HFFc6 (cell line): ENCODE results near the gene NTN3. TPM values are rescaled to one million over a fixed set of nuclear protein-coding genes. Genes with fewer than 3 reads are reported as not detected.
A peak's percentile ranks its signal among the peaks of the same experiment; 100 is the strongest.

ENCODE experiments used
- DNase-seq: peaks from one replicate; pipeline ENCODE4 v3.0.0-alpha.2; 2018
- H3K27ac Mint-ChIP-seq: 2 replicates; pipeline ENCODE4 v1.8.0; 2020; ENCODE audit warnings: mild to moderate bottlenecking, mixed read lengths
- H3K27me3 Mint-ChIP-seq: 2 replicates; pipeline ENCODE4 v1.8.0; 2021; ENCODE audit warnings: mild to moderate bottlenecking, moderate library complexity, mixed read lengths; ENCODE audit not compliant: insufficient read depth
- H3K36me3 Mint-ChIP-seq: 2 replicates; pipeline ENCODE4 v1.8.0; 2021; ENCODE audit warnings: low read depth, mixed read lengths
- H3K4me1 Mint-ChIP-seq: 2 replicates; pipeline ENCODE4 v1.8.0; 2020; ENCODE audit warnings: low read depth, mixed read lengths
- H3K4me3 Mint-ChIP-seq: 2 replicates; pipeline ENCODE4 v1.8.0; 2020; ENCODE audit warnings: mild to moderate bottlenecking, moderate library complexity, mixed read lengths
- H3K9me3 Mint-ChIP-seq: 2 replicates; pipeline ENCODE4 v1.8.0; 2020; ENCODE audit warnings: mild to moderate bottlenecking, mixed read lengths
- CTCF ChIP-seq: fragments of 200-600 bp; sonication (generic); IDR thresholded peaks from 2 replicates; pipeline ENCODE4 v1.5.0; 2021; ENCODE audit warnings: antibody characterized with exemption, mild to moderate bottlenecking
- total RNA-seq, 6 experiments: library from RNA; stranded (reverse); fragmentation: NEBNext Ultra II Directional; extraction: Animal tissue kit (Norgen Biotek cat#: 25700); gene quantifications; 2 replicates in 1 of 6; 3 replicates in 5 of 6; pipeline ENCODE4 v1.2.3, GENCODE V29; 2021

NTN3 gene
- total RNA-seq, 6 experiments from 2014 or later: 0.22 to 0.47 (median 0.33) TPM

GRCh38 chr16:2484898-2485508, 13.9 kb downstream of the NTN3 start:
- Mint-ChIP-seq H3K27ac (no peak overlapping the region), H3K27me3 (peaks cover 11% of the 10 kb centered on the region), H3K4me1 (peaks cover 32% of the 10 kb centered on the region), H3K9me3 (no peaks in the 10 kb centered on the region), H3K4me3 (no peak overlapping the region), H3K36me3 (no peaks in the 10 kb centered on the region)
- TF ChIP-seq CTCF: no peak
- DNase-seq: no peak

GRCh38 chr16:2485811-2486507, 14.9 kb downstream of the NTN3 start:
- no peaks in the 10 kb centered on the region for H3K36me3 Mint-ChIP-seq
- TF ChIP-seq CTCF: no peak
- H3K4me3 Mint-ChIP-seq: no peak overlapping the region
- peaks cover 32% of the 10 kb centered on the region for H3K4me1 Mint-ChIP-seq
- peaks cover 11% of the 10 kb centered on the region for H3K27me3 Mint-ChIP-seq
- DNase-seq: no peak
- H3K27ac Mint-ChIP-seq: no peak overlapping the region
- H3K9me3 Mint-ChIP-seq: no peaks in the 10 kb centered on the region

GRCh38 chr16:2486645-2487516, 15.8 kb downstream of the NTN3 start:
- H3K27me3 Mint-ChIP-seq: peaks cover 11% of the 10 kb centered on the region
- peak; percentile 4; the same call in 1 of the 2 replicates for TF ChIP-seq CTCF
- peak; percentile 22 for DNase-seq
- no peaks in the 10 kb centered on the region for H3K36me3 Mint-ChIP-seq
- 0 out of 2 replicates have a peak overlapping the region, but pooled peaks have one; percentile 1 for H3K4me3 Mint-ChIP-seq
- no peaks in the 10 kb centered on the region for H3K9me3 Mint-ChIP-seq
- H3K4me1 Mint-ChIP-seq: peaks cover 30% of the 10 kb centered on the region
- H3K27ac Mint-ChIP-seq: peak overlapping the region; percentile 69

- 0 out of 2 replicates have a peak overlapping the region, but pooled peaks have one; percentile 1 for H3K4me3 Mint-ChIP-seq
- no peaks in the 10 kb centered on the region for H3K9me3 Mint-ChIP-seq
- TF ChIP-seq CTCF: no peak
- H3K27ac Mint-ChIP-seq: peak overlapping the region; percentile 69
- peaks cover 24% of the 10 kb centered on the region for H3K4me1 Mint-ChIP-seq
- DNase-seq: no peak
- no peaks in the 10 kb centered on the region for H3K36me3 Mint-ChIP-seq
- peaks cover 11% of the 10 kb centered on the region for H3K27me3 Mint-ChIP-seq
These were observed 16.4 kb downstream of the NTN3 start for GRCh38 chr16:2487517-2487842.

- H3K36me3 Mint-ChIP-seq: no peaks in the 10 kb centered on the region
- no peak for DNase-seq
- H3K9me3 Mint-ChIP-seq: no peaks in the 10 kb centered on the region
- peaks cover 18% of the 10 kb centered on the region for H3K4me1 Mint-ChIP-seq
- no peak overlapping the region; the same call in 1 of the 2 replicates for H3K27ac Mint-ChIP-seq
- H3K4me3 Mint-ChIP-seq: no peak overlapping the region
- peaks cover 7% of the 10 kb centered on the region for H3K27me3 Mint-ChIP-seq
- no peak for TF ChIP-seq CTCF
These were observed 16.9 kb downstream of the NTN3 start for GRCh38 chr16:2487903-2488531.
